GM21447 (cell line): ENCODE results near the gene ADA.

Experiments used
- ATAC-seq: cut with Tn5 transposase; IDR thresholded peaks from one replicate; pipeline ENCODE4 v1.9.1; 2021; ENCODE audit not compliant: unreplicated experiment

The ADA gene

DNA sequence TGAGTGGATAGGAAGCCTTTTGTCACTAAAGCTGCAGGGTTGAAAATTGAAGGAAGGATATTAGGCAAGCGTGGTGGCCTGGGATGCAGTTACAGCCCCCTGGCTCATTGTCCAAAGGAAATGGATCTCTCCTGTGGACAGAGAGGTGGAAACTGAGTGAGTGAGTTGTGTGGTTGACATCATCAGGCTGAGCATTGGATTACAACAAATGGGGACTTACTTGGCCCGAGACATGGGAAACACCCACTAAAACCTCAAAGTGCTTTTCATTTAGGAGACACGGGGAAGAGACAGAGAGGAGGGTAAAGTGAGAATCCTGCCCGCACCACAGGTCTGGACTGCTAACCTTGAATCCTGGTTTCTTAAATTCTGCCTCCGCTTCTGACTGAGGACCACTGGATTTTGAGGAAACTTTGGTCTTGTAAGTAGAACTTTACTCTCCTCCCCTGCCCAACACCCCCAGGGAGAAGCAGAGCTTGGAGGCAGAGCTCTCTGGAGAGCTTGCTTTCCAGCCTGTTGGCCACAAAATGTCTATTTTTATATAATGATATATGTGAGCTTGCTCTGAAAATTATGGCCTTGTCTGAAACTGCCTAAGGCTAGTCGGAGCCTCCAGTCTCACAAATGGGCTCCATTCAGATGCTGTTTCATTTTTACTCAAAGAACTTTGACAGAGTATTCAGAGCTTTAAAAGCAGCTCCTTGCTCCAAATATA is 69.0 kb downstream of the ADA start, which contains the start of gene PKIG:
PKIG (plus strand) TSS at position 269 of the 715 bp plus-strand sequence. CDS start 31,978 bp downstream, outside the sequence.
- ATAC-seq = no peak

DNA sequence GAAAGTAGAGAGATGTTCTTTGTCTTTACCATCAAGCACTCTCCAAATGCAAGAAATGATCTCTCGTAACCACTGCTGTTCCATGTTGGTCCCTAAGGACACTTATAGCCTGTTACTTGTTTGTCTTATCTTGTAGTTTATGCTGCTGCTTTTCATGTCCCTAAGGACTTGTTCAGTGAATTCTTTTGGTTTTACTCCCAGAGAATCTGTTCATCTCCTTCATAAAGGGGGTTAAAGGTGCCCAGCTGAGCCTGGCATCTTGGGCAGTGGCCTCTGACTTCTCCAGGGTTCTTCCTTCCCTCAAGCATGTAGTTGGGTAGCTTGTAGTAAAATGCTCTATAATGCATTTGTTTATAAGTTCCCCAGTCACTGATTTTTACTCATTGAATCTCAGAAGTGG is 70.0 kb downstream of the ADA start:
- no peak for ATAC-seq

DNA sequence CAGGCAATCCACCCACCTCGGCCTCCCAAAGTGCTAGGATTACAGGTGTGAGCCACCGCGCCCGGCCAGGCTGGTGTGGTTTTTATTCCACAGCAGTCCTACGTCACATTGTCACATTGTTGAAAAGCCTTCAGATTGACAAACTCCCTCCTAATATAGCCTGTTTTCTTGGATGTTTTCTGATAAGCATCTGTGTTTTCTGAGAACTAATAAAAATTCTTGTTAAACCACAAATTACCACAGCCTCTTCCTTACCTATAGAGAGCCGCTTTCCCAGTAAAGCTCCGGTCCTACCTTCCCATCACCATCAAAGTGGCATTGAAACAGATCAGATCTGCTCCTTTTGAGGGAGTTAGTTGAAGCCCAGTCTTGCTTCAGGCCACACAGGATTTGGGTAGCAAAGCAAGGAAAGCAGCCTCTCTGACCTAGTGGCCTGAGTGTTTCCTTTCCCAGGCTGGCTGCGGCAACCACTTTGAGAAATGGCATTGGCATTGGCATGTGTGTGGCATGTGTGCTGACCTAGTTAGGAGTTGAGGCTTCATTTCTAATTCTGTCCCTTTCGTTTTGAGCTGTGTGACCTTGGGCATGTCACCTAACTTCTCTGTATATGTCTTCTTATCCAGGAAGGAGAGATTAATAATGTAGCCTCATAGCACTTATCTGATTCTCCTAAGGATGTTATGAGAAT is 70.8 kb downstream of the ADA start:
- ATAC-seq = no peak

DNA sequence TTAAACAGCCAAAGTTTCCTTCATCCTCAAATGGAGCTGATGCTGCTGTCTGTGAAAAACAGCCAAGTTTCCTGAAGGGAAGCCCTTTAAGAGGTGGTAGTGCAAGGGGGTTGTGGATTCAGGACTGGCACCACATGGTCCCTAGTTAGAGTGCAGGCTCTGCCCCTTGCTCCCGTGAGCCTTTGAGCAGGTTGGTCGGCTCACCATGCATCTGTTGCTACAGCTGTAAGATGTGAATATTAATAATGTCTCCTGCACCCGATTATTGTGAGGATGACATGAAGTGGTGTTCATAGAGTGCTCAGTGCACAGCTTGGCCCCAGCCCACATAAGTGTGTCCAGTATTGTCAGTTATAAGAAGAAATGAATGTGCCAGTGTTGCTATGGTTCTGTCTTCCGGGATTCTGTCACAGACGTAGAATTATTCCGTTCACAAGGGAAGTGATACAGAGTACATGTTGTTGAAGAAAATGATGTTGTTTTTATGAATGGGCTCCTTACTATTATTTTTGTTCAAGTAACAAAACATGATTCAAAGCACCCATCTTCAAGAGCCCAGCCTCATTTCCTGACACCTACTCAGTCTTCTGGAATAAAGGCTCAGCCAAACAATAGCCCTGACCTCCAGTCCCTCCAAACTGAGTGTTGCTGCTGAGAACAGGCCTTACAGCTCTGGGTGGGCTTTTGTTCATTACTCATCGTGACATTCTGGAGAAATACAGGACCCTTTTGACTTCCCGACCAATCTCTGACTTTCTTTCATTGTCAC is 72.0 kb downstream of the ADA start:
- no peak for ATAC-seq

DNA sequence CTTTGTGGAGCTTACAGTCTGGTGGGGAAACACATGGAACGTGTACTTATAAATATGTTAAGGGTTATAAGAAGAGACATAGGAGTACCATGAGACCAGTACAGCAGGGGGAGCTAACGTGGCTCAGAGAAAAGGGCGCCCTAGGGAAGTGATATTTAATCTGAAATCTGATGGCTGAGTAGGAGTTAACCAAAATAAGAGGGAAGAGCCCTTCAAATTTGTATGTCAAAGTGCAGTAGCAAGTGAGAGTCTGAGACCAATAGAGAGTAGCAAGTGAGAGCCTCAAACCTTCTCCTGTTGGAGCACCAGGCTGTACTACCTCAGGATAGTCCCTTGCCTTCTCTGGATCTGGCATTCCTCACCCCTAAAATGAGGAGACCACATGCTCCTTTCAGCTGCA is 75.2 kb downstream of the ADA start:
- no peak for ATAC-seq

DNA sequence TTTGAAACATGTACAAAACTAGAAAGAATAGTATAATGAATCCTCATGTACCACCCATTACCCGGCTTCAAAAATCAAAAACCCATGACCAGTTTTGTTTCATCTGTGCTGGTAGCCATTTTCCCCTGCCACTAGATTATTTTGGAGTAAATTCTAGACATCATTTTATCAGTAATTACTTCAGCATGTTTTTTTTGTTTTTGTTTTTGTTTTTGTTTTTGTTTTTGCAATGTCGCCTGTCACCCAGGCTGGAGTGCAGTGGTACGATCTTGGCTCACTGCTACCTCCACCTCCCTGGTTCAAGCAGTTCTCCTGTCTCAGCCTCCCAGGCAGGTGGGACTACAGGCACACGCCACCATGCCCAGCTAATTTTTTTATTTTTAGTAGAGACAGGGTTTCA is 77.1 kb downstream of the ADA start:
- no peak for ATAC-seq

DNA sequence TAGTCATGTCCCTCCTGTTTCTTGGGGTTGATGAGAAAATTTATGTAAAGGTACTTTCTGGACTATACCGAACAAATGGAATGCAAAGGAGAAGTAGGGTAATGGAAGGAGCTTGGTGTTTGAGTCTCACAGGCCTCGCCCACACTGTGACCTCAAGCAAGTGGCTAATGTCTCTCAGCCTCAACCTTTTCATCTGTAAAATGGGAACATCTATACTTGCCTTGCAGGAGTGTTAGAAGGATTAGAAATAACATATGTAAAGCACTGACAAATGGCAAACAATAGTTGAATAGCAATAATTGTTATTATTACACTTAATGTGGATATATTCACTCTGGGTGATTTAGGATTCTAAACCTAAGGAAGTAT is 78.0 kb downstream of the ADA start:
- no peak for ATAC-seq

DNA sequence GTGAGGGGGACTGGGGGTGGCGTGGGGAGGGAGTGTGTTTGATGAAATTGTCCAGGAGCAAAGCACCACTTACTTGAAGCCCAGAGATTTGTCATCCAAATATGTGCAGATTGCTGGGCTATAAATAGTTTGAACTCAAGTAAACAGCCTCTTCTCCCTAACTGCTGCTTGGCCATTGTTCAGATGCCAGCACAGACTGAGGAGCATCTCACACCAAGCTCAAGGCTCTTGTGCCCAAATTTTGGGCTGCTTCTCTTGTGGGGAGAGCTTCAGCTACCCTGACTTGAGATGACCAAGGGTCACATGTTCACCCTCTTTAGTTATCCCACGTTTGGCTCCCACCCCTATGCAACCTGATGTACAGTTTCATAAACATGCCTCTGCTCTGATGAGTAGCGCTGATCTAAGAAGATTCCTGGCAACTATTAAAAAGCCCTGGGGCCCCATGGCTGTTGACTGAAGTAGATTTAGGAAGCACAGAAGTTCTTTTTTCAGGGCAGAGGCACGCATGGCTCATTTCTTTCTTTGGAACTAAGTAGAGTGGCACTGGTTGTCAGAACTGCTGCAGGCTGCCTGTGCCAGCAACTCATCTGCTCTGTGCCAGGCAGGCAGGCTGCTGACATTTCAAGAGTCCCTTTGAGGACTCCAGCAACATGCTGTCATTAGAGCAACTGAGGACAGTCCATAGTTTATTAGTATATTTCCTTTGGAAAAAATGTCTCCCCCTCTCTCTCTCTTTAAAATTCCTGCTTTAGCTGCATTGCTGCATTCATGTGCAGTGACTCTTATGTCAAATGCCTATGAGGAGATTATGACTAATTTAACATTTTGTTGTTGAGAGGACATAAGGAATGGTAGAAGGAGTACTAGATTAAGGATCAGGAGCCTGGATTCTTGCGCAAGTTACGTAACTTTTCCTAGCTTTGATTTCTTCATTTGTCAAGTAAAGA is 78.7 kb downstream of the ADA start:
- ATAC-seq = no peak

DNA sequence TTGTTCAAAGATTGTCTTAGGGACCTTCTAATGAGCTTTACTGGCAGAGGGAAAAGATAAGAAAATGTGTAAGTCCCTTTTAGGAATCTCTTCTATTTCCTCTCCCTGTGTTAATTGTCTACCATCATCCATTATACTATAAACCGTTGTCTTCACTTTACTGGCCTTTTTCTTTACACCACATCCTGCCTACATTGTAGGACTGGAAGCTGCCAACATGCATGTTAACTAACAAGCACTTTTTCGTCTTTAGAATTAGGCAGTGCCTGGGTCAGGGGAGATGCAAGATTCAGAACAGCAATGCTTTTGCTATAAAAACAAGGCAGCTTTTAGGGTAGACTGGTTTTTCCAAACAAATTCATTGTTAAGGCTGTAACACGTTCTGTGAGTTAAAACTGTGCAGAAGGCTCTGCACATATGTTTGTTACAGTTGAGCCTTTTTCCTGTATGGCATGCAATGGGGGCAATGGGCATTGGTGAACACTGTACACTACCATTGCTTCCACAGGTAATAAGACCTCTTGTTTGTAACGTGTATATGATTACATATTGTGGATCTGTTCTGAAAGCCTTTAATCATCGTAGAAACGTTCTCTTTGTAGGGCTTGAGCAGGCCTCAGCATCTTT is 80.0 kb downstream of the ADA start:
- ATAC-seq = no peak

DNA sequence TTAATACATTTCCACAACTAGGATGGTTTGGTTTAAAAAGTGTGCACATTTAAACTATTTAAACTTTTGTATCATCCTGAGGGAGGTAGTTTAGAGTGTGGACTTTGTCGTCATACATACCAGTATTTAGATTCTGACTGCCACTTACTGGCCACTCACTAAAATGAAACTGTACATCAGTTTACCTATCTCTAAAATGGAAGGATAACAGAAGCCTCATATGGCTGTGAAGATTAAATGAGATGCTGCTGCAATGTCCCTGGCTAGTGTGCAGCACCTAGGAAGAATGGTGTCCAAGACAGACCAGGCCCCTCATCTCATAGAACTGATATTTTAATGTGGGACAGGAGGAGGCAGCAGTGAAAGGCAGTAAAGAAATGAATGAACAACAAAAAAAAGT is 81.1 kb downstream of the ADA start:
- no peak for ATAC-seq
